HepG2 (cell line): Measurements from ENCODE around the gene SHFL. TPM values are rescaled to one million over a fixed set of nuclear protein-coding genes. Genes with fewer than 3 reads are reported as not detected.

Experiments used
- ARNT ChIP-seq: fragments of 450-650 bp; IDR thresholded peaks from 2 replicates; pipeline ENCODE4 v1.6.1; 2017
- BCL6 ChIP-seq: IDR thresholded peaks from 2 replicates; pipeline ENCODE4 v1.6.1; 2016; ENCODE audit warnings: missing genetic modification reagents, missing compliant biosample characterization
- LCORL ChIP-seq, 2 experiments: fragments of 450-650 bp in 1 of 2; sonication (generic) in 1 of 2; formaldehyde crosslinking in 1 of 2; IDR thresholded peaks; 2 replicates each; pipeline versions ENCODE4 v1.5.0 to v1.6.1; 2017 to 2020; ENCODE audit warnings: antibody characterized with exemption in 1 of 2, missing genetic modification reagents in 1 of 2
- MLXIP ChIP-seq: sonication (generic); formaldehyde crosslinking; IDR thresholded peaks from 2 replicates; pipeline ENCODE4 v1.9.0; 2021; ENCODE audit warnings: missing genetic modification reagents, borderline replicate concordance
- MTF2 ChIP-seq: sonication (generic); formaldehyde crosslinking; IDR thresholded peaks from 2 replicates; pipeline ENCODE4 v1.5.0; 2020; ENCODE audit warnings: missing genetic modification reagents, borderline replicate concordance
- PHF21A ChIP-seq: sonication (generic); formaldehyde crosslinking; IDR thresholded peaks from 2 replicates; pipeline ENCODE4 v1.5.0; 2020; ENCODE audit warnings: mild to moderate bottlenecking, missing genetic modification reagents
- PHF8 ChIP-seq: sonication (generic); formaldehyde crosslinking; IDR thresholded peaks from 2 replicates; pipeline ENCODE4 v1.5.0; 2020; ENCODE audit warnings: missing genetic modification reagents
- SAP130 ChIP-seq: IDR thresholded peaks from 2 replicates; pipeline ENCODE4 v1.6.1; 2016; ENCODE audit warnings: low read depth
- THAP11 ChIP-seq: IDR thresholded peaks from 2 replicates; pipeline ENCODE4 v1.6.1; 2016; ENCODE audit warnings: missing biosample characterization, missing genetic modification reagents
- ZFP1 ChIP-seq: IDR thresholded peaks from 2 replicates; pipeline ENCODE4 v1.6.1; 2016
- ZNF33A ChIP-seq: sonication (generic); formaldehyde crosslinking; IDR thresholded peaks from 2 replicates; pipeline ENCODE4 v1.5.1; 2020; ENCODE audit warnings: missing genetic modification reagents, mild to moderate bottlenecking, moderate library complexity, borderline replicate concordance
- ZXDC ChIP-seq: sonication (generic); formaldehyde crosslinking; IDR thresholded peaks from 2 replicates; pipeline ENCODE4 v1.5.0; 2020; ENCODE audit warnings: mild to moderate bottlenecking, missing genetic modification reagents
- polyA plus RNA-seq, 8 experiments: library from polyadenylated mRNA; depleted of rRNA in 3 of 8; stranded (reverse) in 7 of 8; unstranded in 1 of 8; fragments of >200 nt; fragmentation: Illumina TruSeq in 4 of 8; extraction: Trizol in 4 of 8; gene quantifications; 2 replicates each; pipeline versions ENCODE4 v1.2.1 to v1.2.3, GENCODE V29; 2011 to 2016; ENCODE audit warnings: low read depth in 4 of 8, missing spikeins in 1 of 8, mixed read lengths in 1 of 8; ENCODE audit not compliant: insufficient read depth in 1 of 8
- total RNA-seq, 5 experiments: library from RNA; depleted of rRNA; stranded (reverse); fragments of >200 nt; fragmentation: Illumina TruSeq; extraction: Trizol; gene quantifications; 2 replicates each; pipeline ENCODE4 v1.2.3, GENCODE V29; 2016; ENCODE audit warnings: low read depth in 1 of 5
- TF ChIP-seq, protein P1 (sequence below): sonication (generic); formaldehyde crosslinking; IDR thresholded peaks from 2 replicates; pipeline ENCODE4 v1.5.0; 2020; ENCODE audit warnings: missing genetic modification reagents, mild to moderate bottlenecking, borderline replicate concordance
- TF ChIP-seq, protein P2 (sequence below): sonication (generic); formaldehyde crosslinking; conservative IDR thresholded peaks from 2 replicates; pipeline ENCODE4 v1.4.0; 2020; ENCODE audit warnings: mild to moderate bottlenecking, missing genetic modification reagents, moderate library complexity
- TF ChIP-seq, protein P3 (sequence below): sonication (generic); formaldehyde crosslinking; IDR thresholded peaks from 2 replicates; pipeline ENCODE4 v1.4.0; 2020; ENCODE audit warnings: missing genetic modification reagents
- TF ChIP-seq, protein P4 (sequence below): sonication (generic); formaldehyde crosslinking; IDR thresholded peaks from 2 replicates; pipeline ENCODE4 v1.8.1; 2023; ENCODE audit warnings: mild to moderate bottlenecking, missing genetic modification reagents

The SHFL gene
- total and polyA plus RNA-seq, 2 of the 13 experiments (the other 11 are each of a cell fraction or from before 2014, with no cell fraction given) = 12.3 to 36.4 TPM

GRCh38 chr19:10112895-10113591 lies 26.9 kb downstream of the SHFL start (continued):
- no peak for TF ChIP-seq LCORL (IDR thresholded peaks at IDR 0.05)
- no peak for TF ChIP-seq LCORL (CRISPR knock-in tag; IDR thresholded peaks at IDR 0.05)
- TF ChIP-seq ZNF33A = no peak
- TF ChIP-seq THAP11 (CRISPR knock-in tag) = no peak
- TF ChIP-seq, protein P1, sequence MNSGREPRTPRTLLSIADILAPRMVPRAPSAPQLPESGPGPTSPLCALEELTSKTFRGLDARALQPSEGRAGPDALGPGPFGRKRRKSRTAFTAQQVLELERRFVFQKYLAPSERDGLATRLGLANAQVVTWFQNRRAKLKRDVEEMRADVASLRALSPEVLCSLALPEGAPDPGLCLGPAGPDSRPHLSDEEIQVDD = no peak
- no peak for TF ChIP-seq PHF8 (CRISPR knock-in tag)
- TF ChIP-seq, protein P2, sequence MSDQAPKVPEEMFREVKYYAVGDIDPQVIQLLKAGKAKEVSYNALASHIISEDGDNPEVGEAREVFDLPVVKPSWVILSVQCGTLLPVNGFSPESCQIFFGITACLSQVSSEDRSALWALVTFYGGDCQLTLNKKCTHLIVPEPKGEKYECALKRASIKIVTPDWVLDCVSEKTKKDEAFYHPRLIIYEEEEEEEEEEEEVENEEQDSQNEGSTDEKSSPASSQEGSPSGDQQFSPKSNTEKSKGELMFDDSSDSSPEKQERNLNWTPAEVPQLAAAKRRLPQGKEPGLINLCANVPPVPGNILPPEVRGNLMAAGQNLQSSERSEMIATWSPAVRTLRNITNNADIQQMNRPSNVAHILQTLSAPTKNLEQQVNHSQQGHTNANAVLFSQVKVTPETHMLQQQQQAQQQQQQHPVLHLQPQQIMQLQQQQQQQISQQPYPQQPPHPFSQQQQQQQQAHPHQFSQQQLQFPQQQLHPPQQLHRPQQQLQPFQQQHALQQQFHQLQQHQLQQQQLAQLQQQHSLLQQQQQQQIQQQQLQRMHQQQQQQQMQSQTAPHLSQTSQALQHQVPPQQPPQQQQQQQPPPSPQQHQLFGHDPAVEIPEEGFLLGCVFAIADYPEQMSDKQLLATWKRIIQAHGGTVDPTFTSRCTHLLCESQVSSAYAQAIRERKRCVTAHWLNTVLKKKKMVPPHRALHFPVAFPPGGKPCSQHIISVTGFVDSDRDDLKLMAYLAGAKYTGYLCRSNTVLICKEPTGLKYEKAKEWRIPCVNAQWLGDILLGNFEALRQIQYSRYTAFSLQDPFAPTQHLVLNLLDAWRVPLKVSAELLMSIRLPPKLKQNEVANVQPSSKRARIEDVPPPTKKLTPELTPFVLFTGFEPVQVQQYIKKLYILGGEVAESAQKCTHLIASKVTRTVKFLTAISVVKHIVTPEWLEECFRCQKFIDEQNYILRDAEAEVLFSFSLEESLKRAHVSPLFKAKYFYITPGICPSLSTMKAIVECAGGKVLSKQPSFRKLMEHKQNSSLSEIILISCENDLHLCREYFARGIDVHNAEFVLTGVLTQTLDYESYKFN (CRISPR knock-in tag) = peak; percentile 40; the same call in 1 of the 2 replicates
- TF ChIP-seq MLXIP = no peak
- TF ChIP-seq, protein P3, sequence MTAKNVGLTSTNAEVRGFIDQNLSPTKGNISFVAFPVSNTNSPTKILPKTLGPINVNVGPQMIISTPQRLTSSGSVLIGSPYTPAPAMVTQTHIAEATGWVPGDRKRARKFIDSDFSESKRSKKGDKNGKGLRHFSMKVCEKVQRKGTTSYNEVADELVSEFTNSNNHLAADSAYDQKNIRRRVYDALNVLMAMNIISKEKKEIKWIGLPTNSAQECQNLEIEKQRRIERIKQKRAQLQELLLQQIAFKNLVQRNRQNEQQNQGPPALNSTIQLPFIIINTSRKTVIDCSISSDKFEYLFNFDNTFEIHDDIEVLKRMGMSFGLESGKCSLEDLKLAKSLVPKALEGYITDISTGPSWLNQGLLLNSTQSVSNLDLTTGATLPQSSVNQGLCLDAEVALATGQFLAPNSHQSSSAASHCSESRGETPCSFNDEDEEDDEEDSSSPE = peak; percentile 58; the same call in 1 of the 2 replicates
- no peak; the same call in 1 of the 2 replicates for TF ChIP-seq ZXDC (CRISPR knock-in tag)
- TF ChIP-seq ARNT = no peak
- no peak for TF ChIP-seq ZFP1 (CRISPR knock-in tag)
- TF ChIP-seq PHF21A (CRISPR knock-in tag) = no peak
- TF ChIP-seq, protein P4, sequence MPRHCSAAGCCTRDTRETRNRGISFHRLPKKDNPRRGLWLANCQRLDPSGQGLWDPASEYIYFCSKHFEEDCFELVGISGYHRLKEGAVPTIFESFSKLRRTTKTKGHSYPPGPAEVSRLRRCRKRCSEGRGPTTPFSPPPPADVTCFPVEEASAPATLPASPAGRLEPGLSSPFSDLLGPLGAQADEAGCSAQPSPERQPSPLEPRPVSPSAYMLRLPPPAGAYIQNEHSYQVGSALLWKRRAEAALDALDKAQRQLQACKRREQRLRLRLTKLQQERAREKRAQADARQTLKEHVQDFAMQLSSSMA (CRISPR knock-in tag) = no peak
- no peak for TF ChIP-seq SAP130
- 0 out of 2 replicates have a peak, but pooled peaks have one; percentile 5 for TF ChIP-seq BCL6
- no peak for TF ChIP-seq MTF2 (CRISPR knock-in tag)
